Measurements from ENCODE around the gene ARHGEF1. TPM values are rescaled to one million over a fixed set of nuclear protein-coding genes. Genes with fewer than 3 reads are reported as not detected.

Gene ARHGEF1
- polyA plus RNA-seq, 5 donors: 51.2 to 86.8 (median 78.4) TPM

DNA sequence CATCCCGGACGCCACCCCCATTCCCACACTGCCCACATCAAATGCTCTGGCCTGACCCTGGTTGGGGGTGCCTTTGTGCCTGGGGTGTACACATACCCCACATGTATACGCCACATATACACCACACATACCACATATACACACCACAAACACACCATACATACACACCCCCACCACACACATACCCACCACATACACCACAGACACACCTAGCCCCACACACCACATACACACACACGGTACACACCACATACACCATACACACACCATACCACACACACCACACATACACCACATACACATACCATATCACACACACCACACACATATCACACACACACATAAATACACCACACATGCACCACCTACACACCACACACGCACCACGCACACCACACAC, 35.1 kb downstream of the ARHGEF1 start:
- DNase-seq: no peak

DNA sequence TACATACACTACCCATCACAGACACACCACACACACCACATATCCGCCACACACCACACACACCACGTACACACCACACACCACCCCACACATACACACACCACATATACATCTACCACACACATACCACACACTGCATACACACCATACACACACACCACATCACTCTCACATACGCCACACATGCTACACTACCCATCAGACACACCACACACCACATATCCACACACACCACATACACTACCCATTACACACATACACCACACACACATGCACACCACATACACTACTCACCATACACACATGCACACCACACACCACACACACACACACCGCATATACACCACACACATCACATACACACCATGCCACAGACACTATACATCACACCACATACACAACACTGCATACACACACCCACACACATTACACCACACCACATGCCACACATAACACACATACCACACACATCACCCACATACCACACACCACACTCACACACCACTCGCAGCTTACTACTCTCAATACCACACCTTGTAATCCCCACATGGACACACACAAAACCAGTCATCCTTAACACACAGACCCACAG, 35.8 kb downstream of the ARHGEF1 start:
- DNase-seq: no peak

DNA sequence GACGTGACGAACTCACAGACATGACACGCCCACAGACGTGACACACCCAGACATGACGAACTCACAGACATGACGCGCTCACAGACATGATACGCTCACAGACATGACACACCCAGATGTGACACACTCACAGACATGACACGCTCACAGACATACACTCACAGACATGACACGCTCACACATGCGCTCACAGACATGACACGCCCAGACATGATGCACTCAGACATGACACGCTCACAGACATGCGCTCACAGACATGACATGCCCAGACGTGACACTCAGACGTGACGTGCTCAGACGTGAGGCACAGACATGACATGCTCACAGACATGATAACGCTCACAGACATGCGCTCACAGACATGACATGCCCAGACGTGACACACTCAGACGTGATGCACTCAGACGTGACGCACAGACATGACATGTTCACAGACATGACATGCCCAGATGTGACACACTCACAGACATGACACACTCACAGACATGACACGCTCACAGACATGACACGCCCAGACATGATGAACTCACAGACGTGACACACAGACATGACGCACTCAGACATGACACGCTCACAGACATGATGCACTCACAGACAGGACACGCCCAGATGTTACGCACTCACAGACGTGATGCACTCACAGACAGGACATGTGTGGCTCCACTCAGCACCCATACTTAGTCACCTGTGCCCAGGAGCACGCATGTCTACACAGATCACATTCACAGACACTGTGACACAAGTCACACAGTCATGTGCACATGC, 37.1 kb downstream of the ARHGEF1 start:
- no peak for DNase-seq

DNA sequence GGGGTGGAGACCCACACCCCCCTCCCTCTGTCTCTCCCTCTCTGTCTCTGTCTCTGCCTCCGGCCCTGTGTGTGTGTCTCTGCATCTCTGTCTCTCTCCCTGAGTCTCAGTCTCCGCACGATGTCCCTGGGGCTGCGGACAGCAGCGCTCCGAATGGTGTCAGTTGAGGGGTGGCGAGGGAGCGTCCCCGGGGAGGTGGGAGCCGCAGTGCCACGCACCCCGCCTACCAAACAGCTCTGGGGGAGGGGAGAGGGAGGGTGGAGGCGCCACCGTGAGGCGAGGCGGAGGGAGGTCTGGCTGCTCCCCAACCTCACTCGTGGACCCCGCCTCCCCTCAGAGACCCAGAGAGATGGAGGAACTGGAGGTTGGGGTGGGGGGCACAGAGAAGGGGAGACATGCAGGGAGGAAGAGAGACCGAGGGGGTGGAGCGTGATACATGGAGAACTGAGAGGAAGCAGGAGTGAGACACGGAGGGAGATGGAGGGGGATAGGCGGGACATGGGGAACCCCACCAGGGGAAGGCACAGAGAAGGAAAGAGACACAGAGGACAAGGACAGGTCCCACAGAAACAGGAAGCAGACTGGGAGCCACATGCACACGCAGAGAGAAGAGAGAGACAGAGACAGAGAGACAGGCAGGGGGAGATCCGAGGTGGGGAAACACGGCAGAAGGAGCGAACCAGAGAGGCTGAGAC, 38.0 kb downstream of the ARHGEF1 start:
- no peak for DNase-seq

DNA sequence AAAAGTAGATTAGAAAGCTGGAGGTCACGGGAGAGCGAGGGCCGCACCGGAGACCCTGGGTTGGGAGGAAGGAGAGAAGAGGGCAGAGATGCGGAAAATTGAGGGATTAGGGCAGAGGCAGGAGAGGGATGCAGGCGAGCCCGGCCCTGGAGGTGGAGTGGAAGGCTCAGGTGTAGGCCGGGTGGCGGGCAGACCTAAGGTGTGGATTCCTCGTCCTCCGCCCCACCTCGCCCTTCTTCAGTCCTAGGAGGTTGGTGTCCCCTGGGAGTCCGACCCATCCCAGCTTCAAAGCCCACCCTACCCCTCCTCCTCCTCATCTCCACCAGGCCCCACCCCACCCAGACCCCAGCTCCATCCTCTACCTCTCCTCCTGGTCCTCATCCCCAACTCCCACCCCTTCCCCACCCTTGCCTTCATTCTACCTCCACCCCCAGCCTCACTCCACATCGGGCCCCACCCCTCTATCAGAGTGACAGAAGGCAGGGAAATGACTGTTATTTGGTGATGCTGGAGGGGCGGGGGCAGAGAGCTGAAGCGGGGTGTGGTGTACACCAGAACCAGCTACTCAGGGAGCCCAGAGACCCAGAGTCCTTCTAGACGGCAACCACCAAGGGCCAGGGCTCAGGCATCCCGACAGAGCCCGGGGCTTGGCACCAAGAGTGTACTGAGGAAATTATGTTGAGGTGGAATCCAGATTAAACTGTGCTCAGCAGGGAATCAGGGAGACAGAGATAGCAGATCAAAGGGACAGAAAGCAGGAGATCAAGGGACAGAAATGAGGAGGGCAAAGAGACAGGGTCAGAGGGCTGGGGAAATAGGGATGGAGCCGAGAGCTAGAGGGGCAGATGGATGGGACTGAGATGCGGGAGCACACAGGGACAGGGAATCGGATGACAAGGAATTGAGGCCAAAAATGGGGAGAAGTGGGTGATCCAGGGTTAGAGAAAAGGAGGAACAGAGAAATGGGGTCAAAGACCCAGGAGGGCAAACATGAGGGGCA, 38.9 kb downstream of the ARHGEF1 start:
- no peak for DNase-seq

DNA sequence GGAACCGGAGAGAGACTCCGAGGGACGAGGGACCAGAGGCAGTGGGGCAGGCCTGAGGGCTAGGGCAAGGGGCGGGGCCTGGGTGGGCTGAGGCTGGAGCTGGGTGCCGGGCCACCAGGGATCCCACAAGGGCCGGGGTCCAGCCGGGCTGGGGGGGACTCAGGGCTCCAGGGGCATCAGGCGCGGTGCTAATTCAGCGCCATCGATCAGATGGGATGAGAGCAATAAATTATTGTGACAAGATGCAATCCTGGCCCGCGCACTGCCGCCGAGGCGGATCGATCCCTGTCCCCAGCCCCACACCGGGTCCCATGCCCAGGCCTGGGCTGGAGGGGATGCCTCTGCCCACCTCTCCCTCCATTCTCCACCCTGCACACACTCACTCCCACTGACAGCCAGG, 39.6 kb downstream of the ARHGEF1 start:
- DNase-seq: no peak

DNA sequence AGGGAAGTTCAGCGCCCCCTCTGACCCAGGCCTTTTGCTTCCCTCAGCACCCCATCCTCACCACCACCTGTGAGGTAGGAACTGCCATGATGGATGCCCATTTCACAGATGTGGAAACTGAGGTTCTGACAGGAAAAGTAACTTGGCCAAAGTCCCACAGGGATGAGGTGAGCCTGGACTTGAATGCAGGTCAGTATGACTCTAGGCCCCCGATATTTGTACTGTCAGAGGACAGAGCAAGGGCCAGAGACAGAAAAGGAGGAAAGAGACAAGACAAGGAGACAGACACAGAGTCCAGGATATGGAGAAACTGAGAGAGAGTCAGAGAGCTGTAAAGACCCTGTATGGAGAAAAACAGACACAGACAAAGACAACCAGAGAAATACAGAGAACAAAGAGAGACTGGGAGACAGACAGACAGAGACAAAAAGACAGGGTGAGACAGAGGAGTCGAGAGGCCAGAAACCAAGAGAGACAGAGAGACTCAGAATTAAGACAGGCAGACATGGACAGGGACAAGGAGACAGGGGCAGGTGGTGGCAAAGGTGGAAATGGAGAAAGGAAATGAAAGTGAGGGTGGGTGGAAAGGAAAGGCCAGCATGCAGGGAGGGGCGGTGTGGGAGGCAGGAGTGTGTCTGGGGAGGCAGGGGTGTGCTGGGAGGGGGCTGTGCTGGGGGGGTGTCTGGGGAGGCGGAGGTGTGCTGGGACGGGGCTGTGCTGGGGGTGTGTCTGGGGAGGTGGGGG, 40.2 kb downstream of the ARHGEF1 start:
- no peak for DNase-seq

DNA sequence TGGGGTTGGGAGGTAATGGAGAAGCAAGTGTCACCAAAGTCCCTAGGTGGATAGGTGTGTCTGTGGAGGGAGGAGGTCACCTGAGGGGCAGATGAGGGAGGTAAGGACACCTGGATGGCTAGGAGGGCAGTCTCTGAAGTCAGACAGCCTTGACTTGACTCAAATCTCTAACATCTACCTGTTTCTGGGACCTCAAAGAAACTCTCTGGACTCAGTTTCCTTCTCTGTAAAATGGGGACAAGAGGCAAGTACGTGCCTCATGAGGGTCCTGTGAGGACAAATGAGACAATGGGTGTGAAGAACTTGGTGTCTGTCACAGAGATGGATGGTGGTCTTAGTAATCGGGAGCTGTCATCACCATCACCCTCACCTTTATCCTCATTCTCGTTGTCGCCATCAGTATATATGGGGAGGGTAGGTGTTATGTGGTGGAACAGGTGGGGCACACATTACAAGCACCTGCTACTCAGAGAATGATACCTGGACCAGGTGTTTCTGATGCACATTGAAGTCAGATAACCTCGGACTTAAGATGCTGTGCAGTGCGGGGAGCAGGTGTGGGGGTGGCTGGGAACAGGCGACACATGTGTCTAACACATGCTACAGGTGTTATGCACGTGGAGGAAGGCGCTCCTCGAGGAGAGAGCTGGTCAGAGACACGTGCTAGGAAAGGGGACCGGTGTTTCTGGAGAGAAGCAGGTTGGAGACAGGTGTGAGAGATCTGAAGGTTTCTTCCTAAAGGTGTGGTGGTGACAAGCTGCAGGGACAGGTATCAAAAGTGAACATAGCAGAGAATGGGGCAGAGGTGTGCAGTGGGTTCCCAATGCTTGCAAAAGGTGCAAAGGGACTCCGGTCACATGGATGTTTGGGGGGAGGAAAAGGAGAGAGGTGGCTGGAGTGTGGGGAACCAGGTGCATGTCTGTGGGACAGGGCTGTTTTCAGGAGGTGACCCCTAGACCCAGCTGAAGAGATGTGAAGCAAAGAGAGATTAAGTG, 41.5 kb downstream of the ARHGEF1 start:
- DNase-seq: no peak

DNA sequence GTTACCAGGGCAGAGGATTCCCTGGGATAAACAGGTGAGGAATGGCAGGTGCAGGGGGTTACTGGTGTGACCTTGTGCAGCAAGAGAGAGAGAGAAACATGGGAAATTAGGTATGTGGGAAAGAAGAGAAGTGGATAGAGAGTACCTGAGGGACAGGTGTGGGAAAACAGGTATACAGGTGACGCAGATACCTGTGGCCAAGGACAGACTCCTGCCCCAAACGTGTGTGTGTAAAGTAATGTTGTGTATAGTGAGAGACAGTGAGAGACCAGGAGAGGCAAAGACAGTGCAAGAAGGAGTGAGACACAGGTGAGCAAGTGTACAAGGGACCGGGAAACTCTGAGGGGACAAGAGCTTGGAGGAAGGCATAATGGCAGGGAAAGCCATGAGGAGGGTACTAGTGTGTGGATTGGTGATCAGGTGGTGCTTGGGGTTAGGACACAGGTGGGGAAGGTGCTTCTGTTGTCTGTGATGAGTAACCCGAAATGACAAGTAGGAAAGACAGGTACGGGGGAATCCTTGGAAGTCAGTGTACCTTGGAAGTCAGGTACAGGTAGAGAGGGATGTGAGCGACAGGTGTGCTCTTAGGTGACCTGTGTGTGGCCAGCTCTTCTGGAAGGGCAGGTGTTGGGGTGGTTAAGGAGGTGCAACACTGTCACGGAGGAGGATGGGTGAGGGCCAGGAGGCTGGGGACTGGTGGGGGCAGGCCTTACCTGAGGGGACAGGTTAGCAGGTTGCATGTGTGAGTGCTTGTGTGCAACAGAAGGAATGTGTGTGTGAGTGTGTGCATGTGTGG, 42.4 kb downstream of the ARHGEF1 start:
- no peak for DNase-seq

DNA sequence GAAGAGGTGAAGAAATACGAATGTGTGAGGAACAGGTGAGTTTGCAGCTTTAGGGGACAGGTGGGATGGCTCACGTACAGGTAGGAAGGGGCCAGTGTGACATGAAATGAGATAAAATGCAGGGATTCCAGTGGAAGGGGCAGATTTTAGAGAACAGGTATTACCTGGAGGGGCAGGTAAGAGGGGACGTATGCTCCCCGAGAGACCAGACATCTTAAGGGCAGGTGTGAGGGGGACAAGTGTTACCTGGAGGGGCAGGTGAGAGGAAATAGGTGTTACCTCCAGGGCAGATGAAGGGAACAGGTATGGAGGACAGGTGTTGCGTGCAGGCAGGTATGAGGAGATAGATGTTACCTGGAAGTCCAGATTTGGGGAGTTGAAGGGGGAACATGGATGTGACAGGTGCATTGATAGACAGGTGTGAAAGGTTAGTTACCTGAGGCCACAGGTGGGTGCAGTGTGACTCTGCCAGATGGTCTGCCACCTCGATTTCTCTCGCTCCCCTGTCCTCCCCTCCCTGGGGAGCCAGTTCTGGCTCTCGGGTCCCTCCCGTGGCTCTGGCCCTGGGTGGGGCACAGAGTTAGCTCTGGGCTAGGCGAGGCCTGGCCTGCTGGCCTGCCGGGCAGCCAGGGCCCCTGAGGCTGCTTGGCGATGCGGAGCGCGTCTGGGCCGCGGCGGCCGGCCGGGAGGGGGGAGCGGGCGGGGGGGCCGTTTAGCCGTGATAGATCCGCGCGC, 43.2 kb downstream of the ARHGEF1 start:
- DNase-seq: no peak

DNA sequence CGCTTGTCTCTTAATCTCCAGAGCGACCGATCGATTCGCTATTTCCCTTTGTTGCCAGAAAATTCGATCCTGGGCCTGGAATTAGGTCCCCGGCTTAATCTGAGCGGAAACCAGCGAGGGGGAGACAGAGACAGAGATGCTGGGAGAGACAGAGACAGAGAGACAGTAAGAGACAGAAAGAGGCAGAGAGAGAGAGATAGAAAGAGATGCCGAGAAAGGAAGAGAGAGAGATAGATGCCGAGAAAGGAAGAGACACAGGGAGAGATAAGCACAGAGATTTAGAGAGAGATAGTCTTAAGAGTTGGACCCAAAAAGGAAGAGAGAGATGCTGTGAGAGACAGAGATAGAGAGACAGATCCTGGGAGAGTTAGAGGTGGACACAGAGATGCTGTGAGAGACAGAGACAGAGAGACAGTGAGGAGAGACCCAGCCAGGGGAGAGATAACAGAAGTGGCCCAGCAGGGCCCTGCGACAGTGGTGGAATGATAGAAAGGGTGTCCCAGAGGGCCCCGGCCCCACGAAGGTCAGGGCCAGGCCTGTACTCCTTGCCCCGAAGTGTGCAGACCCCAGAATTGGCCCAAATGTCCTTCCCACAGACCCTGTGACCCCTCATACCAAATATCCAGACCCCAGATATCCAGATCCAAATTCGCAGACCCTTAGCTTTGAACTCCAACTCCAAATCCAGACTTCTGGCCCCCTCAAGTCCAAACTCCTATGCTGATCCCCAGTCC, 43.9 kb downstream of the ARHGEF1 start:
- DNase-seq: no peak

DNA sequence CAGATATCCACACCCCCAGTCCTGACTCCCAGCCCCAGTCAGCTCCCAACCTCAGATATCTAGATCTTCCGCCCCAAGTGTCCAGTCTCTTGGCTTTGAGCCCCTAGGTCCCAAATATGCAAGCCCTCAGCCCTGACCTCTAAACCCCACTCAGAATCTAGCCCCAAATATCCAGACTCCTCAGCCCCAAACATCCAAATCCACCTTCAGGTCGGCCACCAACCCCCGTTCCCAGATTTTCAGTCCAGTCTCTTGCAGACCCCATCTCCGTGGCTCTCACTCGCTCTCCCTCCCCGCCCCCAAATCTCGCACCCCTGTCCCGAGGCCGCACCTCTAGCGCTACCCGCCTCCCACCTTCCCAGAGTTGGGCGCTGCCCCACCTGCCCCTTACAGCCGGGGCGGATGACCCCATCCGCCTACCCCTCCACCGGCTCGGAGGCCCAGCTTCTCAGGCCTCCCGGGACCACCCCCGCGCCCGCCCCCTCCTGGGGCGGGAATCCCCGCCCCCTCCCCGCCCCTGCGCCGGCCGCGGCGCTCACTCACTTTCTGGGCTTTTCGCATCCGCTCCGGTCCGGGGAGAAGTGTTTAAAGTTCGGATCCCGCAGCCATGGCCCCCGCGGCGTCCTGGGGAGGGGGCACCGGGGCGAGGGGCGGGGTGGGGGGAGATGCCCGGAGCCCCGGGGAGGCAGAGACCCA, 44.7 kb downstream of the ARHGEF1 start:
- no peak for DNase-seq

DNA sequence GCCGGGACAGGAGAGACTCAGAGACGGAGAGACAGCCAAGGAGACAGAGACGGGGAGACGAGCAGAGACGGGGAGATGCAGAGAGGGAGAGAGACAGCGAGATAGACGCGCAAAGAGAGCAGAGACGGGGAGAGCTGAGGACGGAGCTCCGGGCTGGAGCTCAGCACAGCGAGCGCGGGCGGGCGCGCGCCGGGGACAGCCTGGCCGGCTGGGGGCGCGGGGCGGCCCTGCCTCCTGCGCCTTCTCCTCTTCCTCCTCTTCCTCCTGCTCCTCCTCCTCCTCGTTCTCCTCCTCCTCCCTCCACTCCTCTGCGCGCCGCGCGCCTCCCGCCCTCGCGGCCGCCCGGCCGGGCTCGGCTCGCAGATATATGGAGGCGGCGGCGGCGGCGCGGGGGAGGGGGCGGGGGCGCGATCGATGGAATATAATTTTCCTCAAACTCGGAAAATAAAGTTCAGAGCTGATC, 45.3 kb downstream of the ARHGEF1 start, which contains the start of gene ERFL:
TSS of gene ERFL (minus strand) at position 229 of the 463 bp plus-strand sequence. CDS start 15,530 bp downstream, outside the sequence.
- no peak for DNase-seq

DNA sequence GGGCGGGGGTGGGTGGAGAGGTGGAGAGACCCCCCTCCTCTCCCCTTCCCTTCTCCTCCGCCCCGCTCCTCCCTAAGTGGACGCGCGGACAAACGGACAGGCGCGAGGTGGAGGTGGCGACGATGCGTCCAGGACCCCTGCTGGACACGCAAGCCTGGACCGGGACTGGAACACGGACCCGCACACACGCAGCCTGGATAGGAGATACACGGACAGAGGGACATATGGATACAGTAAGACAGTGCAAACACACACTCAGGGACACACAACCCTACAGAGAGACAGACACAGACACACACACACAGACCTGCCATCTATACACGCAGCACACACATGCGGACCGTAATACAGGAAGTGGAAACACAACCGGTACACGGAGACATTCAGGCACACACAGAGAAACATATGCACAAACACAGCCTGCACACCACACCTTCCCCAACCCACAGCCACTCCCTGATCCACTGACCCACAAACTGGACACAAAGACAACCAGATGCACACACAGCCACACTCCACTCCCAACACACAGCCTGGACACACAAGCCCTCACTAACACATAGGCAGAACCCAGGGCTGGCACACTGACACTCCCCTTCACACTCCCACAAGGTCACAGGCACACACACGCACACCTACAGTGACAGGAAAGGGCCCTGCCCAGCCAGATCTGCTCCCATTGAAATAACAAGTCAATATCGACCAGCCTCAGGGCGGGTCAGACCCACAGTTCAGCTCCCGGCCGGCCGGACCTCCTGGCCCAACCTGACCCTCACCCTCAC, 46.0 kb downstream of the ARHGEF1 start:
- no peak for DNase-seq

DNA sequence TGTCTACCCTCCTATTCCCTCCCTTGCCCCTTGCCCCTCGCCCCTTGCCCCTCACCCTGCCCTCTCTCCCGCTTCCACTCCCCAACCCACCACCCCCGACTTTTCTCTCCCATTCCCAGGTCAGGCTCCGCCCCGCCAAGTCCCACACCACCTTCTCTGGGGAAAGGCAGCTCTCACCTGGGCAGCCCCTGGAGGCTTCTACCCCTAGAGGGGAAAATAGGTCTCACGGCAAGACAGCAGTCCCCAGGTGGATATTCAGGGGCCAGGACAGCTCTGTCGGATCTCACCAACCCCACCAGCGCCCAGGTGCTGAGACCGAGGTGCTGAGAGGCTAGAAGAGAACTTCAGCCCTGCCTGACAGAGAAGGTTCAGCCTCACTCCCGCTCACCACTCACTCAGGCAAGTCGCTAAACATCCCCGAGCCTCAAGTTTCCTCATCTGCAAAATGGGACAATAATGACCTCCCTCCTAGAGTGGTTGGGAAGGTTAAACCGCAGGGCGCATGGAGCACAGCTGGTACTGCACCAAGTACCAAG, 46.6 kb downstream of the ARHGEF1 start:
- DNase-seq: no peak

Data from right lung (tissue), 5 donors.